WI38 (cell line): ENCODE measurements around the gene SPOCK1.
A peak's percentile ranks its signal among the peaks of the same experiment; 100 is the strongest.

Experiments used
- H3K4me3 ChIP-seq: 2 replicates; pipeline ENCODE4 v1.5.1; 2011; ENCODE audit warnings: low read depth, mild to moderate bottlenecking, control low read depth, low read length
- TF ChIP-seq, protein P1 (sequence below): IDR thresholded peaks from 2 replicates; pipeline ENCODE4 v1.5.1; 2012; ENCODE audit warnings: low read depth, mild to moderate bottlenecking, control low read depth, low read length

SPOCK1 gene

GRCh38 chr5:137205231-137206027, 293.7 kb downstream of the SPOCK1 start:
- TF ChIP-seq, protein P1, sequence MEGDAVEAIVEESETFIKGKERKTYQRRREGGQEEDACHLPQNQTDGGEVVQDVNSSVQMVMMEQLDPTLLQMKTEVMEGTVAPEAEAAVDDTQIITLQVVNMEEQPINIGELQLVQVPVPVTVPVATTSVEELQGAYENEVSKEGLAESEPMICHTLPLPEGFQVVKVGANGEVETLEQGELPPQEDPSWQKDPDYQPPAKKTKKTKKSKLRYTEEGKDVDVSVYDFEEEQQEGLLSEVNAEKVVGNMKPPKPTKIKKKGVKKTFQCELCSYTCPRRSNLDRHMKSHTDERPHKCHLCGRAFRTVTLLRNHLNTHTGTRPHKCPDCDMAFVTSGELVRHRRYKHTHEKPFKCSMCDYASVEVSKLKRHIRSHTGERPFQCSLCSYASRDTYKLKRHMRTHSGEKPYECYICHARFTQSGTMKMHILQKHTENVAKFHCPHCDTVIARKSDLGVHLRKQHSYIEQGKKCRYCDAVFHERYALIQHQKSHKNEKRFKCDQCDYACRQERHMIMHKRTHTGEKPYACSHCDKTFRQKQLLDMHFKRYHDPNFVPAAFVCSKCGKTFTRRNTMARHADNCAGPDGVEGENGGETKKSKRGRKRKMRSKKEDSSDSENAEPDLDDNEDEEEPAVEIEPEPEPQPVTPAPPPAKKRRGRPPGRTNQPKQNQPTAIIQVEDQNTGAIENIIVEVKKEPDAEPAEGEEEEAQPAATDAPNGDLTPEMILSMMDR, result no peak
- H3K4me3 ChIP-seq, result no peak overlapping the region

GRCh38 chr5:137203011-137203632, 296.0 kb downstream of the SPOCK1 start:
- H3K4me3 ChIP-seq, result no peak overlapping the region
- TF ChIP-seq, protein P1, result no peak

- no peak overlapping the region for H3K4me3 ChIP-seq
- TF ChIP-seq, protein P1, result 0 out of 2 replicates have a peak, but pooled peaks have one; percentile 24
Observed at GRCh38 chr5:137201876-137202275, 297.2 kb downstream of the SPOCK1 start.

GRCh38 chr5:137200906-137201700, 298.0 kb downstream of the SPOCK1 start:
- TF ChIP-seq, protein P1, result no peak

GRCh38 chr5:137199966-137200365, 299.2 kb downstream of the SPOCK1 start:
- TF ChIP-seq, protein P1, result no peak
- H3K4me3 ChIP-seq, result no peak overlapping the region

More at GRCh38 chr5:137200906-137201700, 298.0 kb downstream of the SPOCK1 start:
- H3K4me3 ChIP-seq, result no peak overlapping the region

DNA sequence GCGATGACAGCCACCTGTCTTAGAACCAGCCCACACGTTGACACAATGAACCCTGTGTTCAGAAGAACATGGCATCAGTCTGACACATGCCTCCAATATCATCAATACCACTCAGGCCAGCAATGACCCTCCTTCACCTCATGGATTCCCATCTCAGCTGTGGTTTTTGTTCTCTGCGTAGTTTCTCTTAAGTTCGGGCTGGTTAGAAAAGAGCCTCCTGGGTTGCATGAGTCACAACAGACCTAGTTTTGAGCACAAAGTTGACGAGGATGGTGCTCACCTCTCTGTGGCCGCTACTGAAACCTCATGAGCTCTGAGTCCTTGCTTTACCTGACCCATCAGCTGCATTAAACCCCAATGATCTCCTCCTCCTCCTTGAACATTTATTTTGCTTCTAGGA, 299.9 kb downstream of the SPOCK1 start:
- TF ChIP-seq, protein P1, result no peak
- no peak overlapping the region for H3K4me3 ChIP-seq

DNA sequence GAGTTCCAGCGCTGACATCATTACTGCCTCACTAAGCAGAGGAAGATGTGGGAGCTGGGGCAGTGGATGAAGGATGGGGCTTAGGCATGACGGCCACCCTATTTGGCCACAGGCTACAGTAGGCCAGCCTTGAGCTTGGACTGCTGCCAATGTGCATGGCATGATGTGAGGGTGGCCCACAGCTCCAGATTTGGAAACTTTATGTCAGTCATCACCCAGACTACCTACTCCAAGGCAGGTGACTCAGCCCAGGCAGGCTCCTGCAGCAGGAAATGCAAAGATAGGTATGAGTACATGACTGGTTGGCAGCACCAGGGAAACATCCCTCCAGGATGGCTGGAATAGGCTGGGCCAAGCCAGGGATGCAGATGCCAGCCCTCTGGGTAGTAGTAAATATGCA, 303.6 kb downstream of the SPOCK1 start:
- TF ChIP-seq, protein P1, result no peak
- H3K4me3 ChIP-seq, result no peak overlapping the region
